ENCODE results near the gene FH. TPM values are rescaled to one million over a fixed set of nuclear protein-coding genes. Genes with fewer than 3 reads are reported as not detected.

FH gene
- total RNA-seq, 1 donor = 95.2 TPM

GRCh38 chr1:241465673-241466072, 53.9 kb downstream of the FH start:
- no peaks in the 10 kb centered on the region for H3K36me3 ChIP-seq (ENCODE audit: insufficient read depth, low read length)
- H3K27ac ChIP-seq (ENCODE audit: low read depth, low read length) = no peak overlapping the region
- no peak overlapping the region for H2AFZ ChIP-seq (ENCODE audit: low read length)
- no peaks in the 10 kb centered on the region for H3K9me3 ChIP-seq (ENCODE audit: low read depth, low read length)
- no peak overlapping the region for H3K4me3 ChIP-seq (ENCODE audit: insufficient read depth, low read length)
- no peaks in the 10 kb centered on the region for H3K79me2 ChIP-seq (ENCODE audit: insufficient read depth, low read length)
- no peaks in the 10 kb centered on the region for H3K27me3 ChIP-seq (ENCODE audit: insufficient read depth, low read length)
- DNase-seq (ENCODE audit: insufficient read length, low spot score, missing footprints) = no peak
- H4K20me1 ChIP-seq (ENCODE audit: insufficient read depth, low read length) = no peaks in the 10 kb centered on the region
- no peaks in the 10 kb centered on the region for H3K4me1 ChIP-seq (ENCODE audit: insufficient read depth, low read length)
- TF ChIP-seq CTCF (IDR thresholded peaks at IDR 0.05; ENCODE audit: extremely low read depth, low read depth, low read length) = no peak
- no peak overlapping the region for H3K4me2 ChIP-seq (ENCODE audit: insufficient read depth, low read length)

DNA sequence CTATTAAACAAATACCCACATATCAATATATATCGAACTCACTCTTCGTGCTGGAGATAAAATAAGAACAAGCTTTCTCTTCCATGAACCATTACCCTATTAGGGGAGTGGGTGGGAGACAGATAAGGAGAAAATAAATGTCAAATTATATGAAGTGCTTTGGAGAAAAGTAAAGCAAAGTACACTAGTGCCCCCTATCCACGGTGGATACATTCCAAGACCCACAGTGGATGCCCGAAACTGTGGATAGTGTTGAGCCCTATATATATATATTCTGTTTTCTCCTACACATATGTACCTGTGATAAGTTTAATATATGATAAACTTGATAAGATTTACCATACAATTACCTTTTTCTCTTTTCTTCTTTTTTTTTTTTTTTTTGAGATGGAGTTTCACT, 54.6 kb downstream of the FH start:
- Histone ChIP-seq H3K4me3 (ENCODE audit: insufficient read depth, low read length) (no peak overlapping the region), H2AFZ (ENCODE audit: low read length) (no peak overlapping the region), H4K20me1 (ENCODE audit: insufficient read depth, low read length) (no peaks in the 10 kb centered on the region), H3K4me2 (ENCODE audit: insufficient read depth, low read length) (no peak overlapping the region), H3K36me3 (ENCODE audit: insufficient read depth, low read length) (no peaks in the 10 kb centered on the region), H3K9me3 (ENCODE audit: low read depth, low read length) (no peaks in the 10 kb centered on the region), H3K4me1 (ENCODE audit: insufficient read depth, low read length) (no peaks in the 10 kb centered on the region), H3K79me2 (ENCODE audit: insufficient read depth, low read length) (no peaks in the 10 kb centered on the region), H3K27me3 (ENCODE audit: insufficient read depth, low read length) (no peaks in the 10 kb centered on the region), H3K27ac (ENCODE audit: low read depth, low read length) (no peak overlapping the region)
- no peak for TF ChIP-seq CTCF (IDR thresholded peaks at IDR 0.05; ENCODE audit: extremely low read depth, low read depth, low read length)
- no peak for DNase-seq (ENCODE audit: insufficient read length, low spot score, missing footprints)

- Histone ChIP-seq H3K27me3 (ENCODE audit: insufficient read depth, low read length) (no peaks in the 10 kb centered on the region), H3K4me1 (ENCODE audit: insufficient read depth, low read length) (no peaks in the 10 kb centered on the region), H3K79me2 (ENCODE audit: insufficient read depth, low read length) (no peaks in the 10 kb centered on the region), H3K27ac (ENCODE audit: low read depth, low read length) (no peak overlapping the region), H3K4me3 (ENCODE audit: insufficient read depth, low read length) (no peak overlapping the region), H3K9me3 (ENCODE audit: low read depth, low read length) (no peaks in the 10 kb centered on the region), H3K36me3 (ENCODE audit: insufficient read depth, low read length) (no peaks in the 10 kb centered on the region), H2AFZ (ENCODE audit: low read length) (no peak overlapping the region), H4K20me1 (ENCODE audit: insufficient read depth, low read length) (no peaks in the 10 kb centered on the region), H3K4me2 (ENCODE audit: insufficient read depth, low read length) (no peak overlapping the region)
- DNase-seq (ENCODE audit: insufficient read length, low spot score, missing footprints) = no peak
- TF ChIP-seq CTCF (IDR thresholded peaks at IDR 0.05; ENCODE audit: extremely low read depth, low read depth, low read length) = no peak
These were observed 57.2 kb downstream of the FH start for GRCh38 chr1:241462391-241462790.

GRCh38 chr1:241460098-241460873, 59.3 kb downstream of the FH start:
- Histone ChIP-seq H3K9me3 (ENCODE audit: low read depth, low read length) (no peaks in the 10 kb centered on the region), H3K27me3 (ENCODE audit: insufficient read depth, low read length) (no peaks in the 10 kb centered on the region), H3K4me2 (ENCODE audit: insufficient read depth, low read length) (no peak overlapping the region), H4K20me1 (ENCODE audit: insufficient read depth, low read length) (no peaks in the 10 kb centered on the region), H2AFZ (ENCODE audit: low read length) (no peak overlapping the region), H3K27ac (ENCODE audit: low read depth, low read length) (no peak overlapping the region), H3K4me1 (ENCODE audit: insufficient read depth, low read length) (no peaks in the 10 kb centered on the region), H3K79me2 (ENCODE audit: insufficient read depth, low read length) (no peaks in the 10 kb centered on the region), H3K4me3 (ENCODE audit: insufficient read depth, low read length) (no peak overlapping the region), H3K36me3 (ENCODE audit: insufficient read depth, low read length) (no peaks in the 10 kb centered on the region)
- TF ChIP-seq CTCF (IDR thresholded peaks at IDR 0.05; ENCODE audit: extremely low read depth, low read depth, low read length) = no peak
- no peak for DNase-seq (ENCODE audit: insufficient read length, low spot score, missing footprints)

Measured in osteoblast (primary cell).